ENCODE data around the gene CALHM4. TPM values are rescaled to one million over a fixed set of nuclear protein-coding genes. Genes with fewer than 3 reads are reported as not detected.

Gene CALHM4
- total RNA-seq, 1 experiment from 2014 or later, result 1.8 TPM

GRCh38 chr6:116571683-116572000 is 18.1 kb downstream of the CALHM4 start:
- no peak for DNase-seq
- POLR2A ChIA-PET, result interaction anchor here (0.6 to 1.8 kb wide), 3 partner anchors 10 to 75 kb away, joined by 3 to 12 read pairs (median 4); partner anchors contain the start of gene RSPH4A
- CTCF ChIA-PET, result interaction anchor here (1.3 to 2.1 kb wide), 3 partner anchors 9 to 303 kb away, joined by 3 to 13 read pairs (median 9); no protein-coding TSS in a partner anchor
- intact Hi-C loops (cut with micrococcal nuclease; ENCODE audit: unreplicated experiment), result loop anchor here (1.0 to 2.0 kb wide), 2 partner anchors 110 to 293 kb away; partner anchors contain the start of genes KPNA5 and TSPYL1
- peaks cover 6% of the 10 kb centered on the region; the same call in 1 of the 2 replicates for H3K4me1 ChIP-seq
- no peaks in the 10 kb centered on the region for H3K27me3 Mint-ChIP-seq (ENCODE audit: insufficient read depth, unreplicated experiment)
- H3K4me3 ChIP-seq (ENCODE audit: low read depth, low read length), result peak overlapping the region; percentile 96
- peaks cover 19% of the 10 kb centered on the region for H3K36me3 Mint-ChIP-seq (ENCODE audit: insufficient read depth, unreplicated experiment)
- TF ChIP-seq, protein P1, sequence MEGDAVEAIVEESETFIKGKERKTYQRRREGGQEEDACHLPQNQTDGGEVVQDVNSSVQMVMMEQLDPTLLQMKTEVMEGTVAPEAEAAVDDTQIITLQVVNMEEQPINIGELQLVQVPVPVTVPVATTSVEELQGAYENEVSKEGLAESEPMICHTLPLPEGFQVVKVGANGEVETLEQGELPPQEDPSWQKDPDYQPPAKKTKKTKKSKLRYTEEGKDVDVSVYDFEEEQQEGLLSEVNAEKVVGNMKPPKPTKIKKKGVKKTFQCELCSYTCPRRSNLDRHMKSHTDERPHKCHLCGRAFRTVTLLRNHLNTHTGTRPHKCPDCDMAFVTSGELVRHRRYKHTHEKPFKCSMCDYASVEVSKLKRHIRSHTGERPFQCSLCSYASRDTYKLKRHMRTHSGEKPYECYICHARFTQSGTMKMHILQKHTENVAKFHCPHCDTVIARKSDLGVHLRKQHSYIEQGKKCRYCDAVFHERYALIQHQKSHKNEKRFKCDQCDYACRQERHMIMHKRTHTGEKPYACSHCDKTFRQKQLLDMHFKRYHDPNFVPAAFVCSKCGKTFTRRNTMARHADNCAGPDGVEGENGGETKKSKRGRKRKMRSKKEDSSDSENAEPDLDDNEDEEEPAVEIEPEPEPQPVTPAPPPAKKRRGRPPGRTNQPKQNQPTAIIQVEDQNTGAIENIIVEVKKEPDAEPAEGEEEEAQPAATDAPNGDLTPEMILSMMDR (IDR thresholded peaks at IDR 0.05; ENCODE audit: insufficient read depth in 1 of 2, low read depth in 1 of 2, low read length in 1 of 2, severe bottlenecking in 1 of 2, unreplicated experiment in 1 of 2), result no peak
- H3K4me3 Mint-ChIP-seq (ENCODE audit: unreplicated experiment), result peak overlapping the region; percentile 98
- no peaks in the 10 kb centered on the region for H3K9me3 Mint-ChIP-seq (ENCODE audit: unreplicated experiment)
- peaks cover 12% of the 10 kb centered on the region for H3K4me1 Mint-ChIP-seq (ENCODE audit: low read depth, unreplicated experiment)
- H3K27ac Mint-ChIP-seq (ENCODE audit: unreplicated experiment), result peak overlapping the region; percentile 99
- TSS peak; percentile 39 for BruUV-seq (replicated peaks)
- H3K36me3 ChIP-seq (ENCODE audit: control insufficient read depth, insufficient read depth, low read length), result no peaks in the 10 kb centered on the region
- no peaks in the 10 kb centered on the region for H3K27me3 ChIP-seq (replicated peaks; ENCODE audit: control insufficient read depth, insufficient read depth, low read length)
- H3K9me3 ChIP-seq, result no peaks in the 10 kb centered on the region

- Histone ChIP-seq H3K36me3 (ENCODE audit: control insufficient read depth, insufficient read depth, low read length) (no peaks in the 10 kb centered on the region), H3K9me3 (no peaks in the 10 kb centered on the region), H3K27me3 (replicated peaks; ENCODE audit: control insufficient read depth, insufficient read depth, low read length) (no peaks in the 10 kb centered on the region), H3K4me1 (peaks cover 6% of the 10 kb centered on the region; the same call in 1 of the 2 replicates), H3K4me3 (ENCODE audit: low read depth, low read length) (peak overlapping the region; percentile 96)
- ChIA-PET POLR2A (interaction anchor here (0.7 to 1.8 kb wide), 2 partner anchors 10 to 142 kb away, joined by 5 to 12 read pairs; no protein-coding TSS in a partner anchor), CTCF (interaction anchor here (0.7 to 2.1 kb wide), 4 partner anchors 9 to 303 kb away, joined by 3 to 13 read pairs (median 6); no protein-coding TSS in a partner anchor)
- no TSS peak for BruUV-seq (replicated peaks)
- Mint-ChIP-seq H3K36me3 (ENCODE audit: insufficient read depth, unreplicated experiment) (peaks cover 22% of the 10 kb centered on the region), H3K9me3 (ENCODE audit: unreplicated experiment) (no peaks in the 10 kb centered on the region), H3K27ac (ENCODE audit: unreplicated experiment) (peak overlapping the region; percentile 99), H3K27me3 (ENCODE audit: insufficient read depth, unreplicated experiment) (no peaks in the 10 kb centered on the region), H3K4me3 (ENCODE audit: unreplicated experiment) (peak overlapping the region; percentile 98), H3K4me1 (ENCODE audit: low read depth, unreplicated experiment) (peaks cover 12% of the 10 kb centered on the region)
- TF ChIP-seq, protein P1 (IDR thresholded peaks at IDR 0.05; ENCODE audit: insufficient read depth in 1 of 2, low read depth in 1 of 2, low read length in 1 of 2, severe bottlenecking in 1 of 2, unreplicated experiment in 1 of 2), result no peak
- intact Hi-C loops (cut with micrococcal nuclease; ENCODE audit: unreplicated experiment), result no loop called here
- DNase-seq, result no peak
Observed at GRCh38 chr6:116572162-116572561, 18.6 kb downstream of the CALHM4 start.

DNA sequence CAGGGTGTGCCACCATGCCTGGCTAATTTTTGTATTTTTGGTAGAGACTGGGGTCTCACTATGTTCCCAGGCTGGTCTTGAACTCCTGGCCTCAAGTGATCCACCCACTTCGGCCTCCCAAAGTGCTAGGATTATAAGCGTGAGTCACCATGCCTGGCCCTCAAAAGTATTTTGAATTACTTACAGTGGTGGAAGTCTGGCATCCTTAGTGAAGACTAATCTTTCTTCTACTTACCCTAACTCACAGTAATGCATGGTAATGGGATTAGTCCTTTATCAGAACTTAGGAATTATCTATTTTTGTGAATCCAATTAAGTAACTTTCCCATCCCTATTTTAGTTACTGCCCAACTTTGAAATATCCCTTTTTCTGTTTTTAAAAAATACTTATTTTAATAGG is 21.7 kb downstream of the CALHM4 start:
- Mint-ChIP-seq H3K27me3 (ENCODE audit: insufficient read depth, unreplicated experiment) (no peaks in the 10 kb centered on the region), H3K4me3 (ENCODE audit: unreplicated experiment) (no peak overlapping the region), H3K4me1 (ENCODE audit: low read depth, unreplicated experiment) (peaks cover 12% of the 10 kb centered on the region), H3K27ac (ENCODE audit: unreplicated experiment) (no peak overlapping the region), H3K36me3 (ENCODE audit: insufficient read depth, unreplicated experiment) (peaks cover 32% of the 10 kb centered on the region), H3K9me3 (ENCODE audit: unreplicated experiment) (no peaks in the 10 kb centered on the region)
- CTCF ChIA-PET, result no interaction called here
- H3K4me1 ChIP-seq, result peaks cover 6% of the 10 kb centered on the region; the same call in 1 of the 2 replicates
- H3K36me3 ChIP-seq (ENCODE audit: control insufficient read depth, insufficient read depth, low read length), result no peaks in the 10 kb centered on the region
- POLR2A ChIA-PET, result no interaction called here
- no peaks in the 10 kb centered on the region for H3K27me3 ChIP-seq (replicated peaks; ENCODE audit: control insufficient read depth, insufficient read depth, low read length)
- no TSS peak for BruUV-seq (replicated peaks)
- DNase-seq, result no peak
- TF ChIP-seq, protein P1 (IDR thresholded peaks at IDR 0.05; ENCODE audit: insufficient read depth in 1 of 2, low read depth in 1 of 2, low read length in 1 of 2, severe bottlenecking in 1 of 2, unreplicated experiment in 1 of 2), result no peak
- intact Hi-C loops (cut with micrococcal nuclease; ENCODE audit: unreplicated experiment), result no loop called here
- H3K4me3 ChIP-seq (ENCODE audit: low read depth, low read length), result no peak overlapping the region
- H3K9me3 ChIP-seq, result no peaks in the 10 kb centered on the region
